H1 (cell line): ENCODE data around the gene AGPAT4. TPM values are rescaled to one million over a fixed set of nuclear protein-coding genes. Genes with fewer than 3 reads are reported as not detected.

Experiments
- CTCF ChIA-PET: fragments of 300-600 bp; sonication (Branson Sonifier 250); formaldehyde crosslinking; loops from one replicate; lab custom pipeline; 2021; ENCODE audit not compliant: partially characterized antibody; lab: Charles Lee
- POLR2A ChIA-PET: fragments of 300-600 bp; sonication (Branson Sonifier 250); formaldehyde crosslinking; loops from one replicate; lab custom pipeline; 2021; ENCODE audit warnings: inconsistent platforms; ENCODE audit not compliant: partially characterized antibody; lab: Charles Lee
- DNase-seq, 2 experiments: peaks; one replicate each; pipeline versions ENCODE4 v3.0.0 to v3.0.0-alpha.2; 2010 to 2022; ENCODE audit warnings: low spot score in 2 of 2, low read depth in 1 of 2, mixed read lengths in 1 of 2
- FAIRE-seq: peaks from 2 replicates; lab custom pipeline; 2011; peaks lifted over from hg19 to GRCh38; lab: Jason Lieb, UNC
- H2AFZ ChIP-seq: 2 replicates; pipeline ENCODE4 v1.8.1; 2012; ENCODE audit warnings: low read length, inconsistent platforms
- H2AK5ac ChIP-seq: 2 replicates; pipeline ENCODE4 v1.6.1; 2013; ENCODE audit warnings: low read depth, low read length
- H2BK120ac ChIP-seq: replicated peaks from 2 replicates; pipeline ENCODE3; 2013; ENCODE audit warnings: low read depth, low read length, inconsistent platforms
- H2BK12ac ChIP-seq: 2 replicates; pipeline ENCODE4 v1.6.1; 2013; ENCODE audit warnings: low read depth, low read length
- H2BK15ac ChIP-seq: 2 replicates; pipeline ENCODE4 v1.6.1; 2013; ENCODE audit warnings: low read length
- H2BK20ac ChIP-seq: 2 replicates; pipeline ENCODE4 v1.6.1; 2013; ENCODE audit warnings: low read length
- H2BK5ac ChIP-seq: 2 replicates; pipeline ENCODE4 v1.6.1; 2013; ENCODE audit warnings: low read depth, low read length
- H3K14ac ChIP-seq: 2 replicates; pipeline ENCODE4 v1.6.1; 2013; ENCODE audit warnings: inconsistent platforms; ENCODE audit not compliant: insufficient read length
- H3K18ac ChIP-seq: 2 replicates; pipeline ENCODE4 v1.6.1; 2013; ENCODE audit warnings: low read length; ENCODE audit errors: extremely low read depth
- H3K23ac ChIP-seq: 2 replicates; pipeline ENCODE4 v1.6.1; 2013; ENCODE audit warnings: inconsistent platforms; ENCODE audit not compliant: insufficient read length
- H3K23me2 ChIP-seq: 2 replicates; pipeline ENCODE4 v1.6.1; 2013; ENCODE audit warnings: low read depth, low read length
- H3K27ac ChIP-seq: 2 replicates; pipeline ENCODE4 v1.6.1; 2011; ENCODE audit warnings: low read depth, low read length, inconsistent platforms
- H3K27me3 ChIP-seq, 4 experiments: replicated peaks in 1 of 4; 1 replicate in 1 of 4; 2 replicates in 3 of 4; pipeline versions ENCODE4 v1.6.1 to v1.8.1; 2011 to 2013; ENCODE audit warnings: low read length in 3 of 4, mild to moderate bottlenecking in 3 of 4, inconsistent platforms in 2 of 4, mixed read lengths in 2 of 4, moderate library complexity in 1 of 4; ENCODE audit not compliant: control insufficient read depth in 3 of 4, insufficient read depth in 3 of 4; ENCODE audit errors: extremely low read depth in 1 of 4
- H3K36me3 ChIP-seq, 4 experiments: 2 replicates each; pipeline versions ENCODE4 v1.6.1 to v1.8.1; 2011 to 2013; ENCODE audit warnings: mild to moderate bottlenecking in 4 of 4, low read length in 3 of 4, moderate library complexity in 2 of 4, control low read depth in 1 of 4, inconsistent platforms in 1 of 4; ENCODE audit not compliant: insufficient read depth in 4 of 4, control insufficient read depth in 2 of 4
- H3K4ac ChIP-seq: replicated peaks from 2 replicates; pipeline ENCODE3; 2013; ENCODE audit warnings: low read length, low read depth, mixed read lengths, inconsistent platforms; ENCODE audit not compliant: insufficient read length
- H3K4me1 ChIP-seq, 4 experiments: replicated peaks in 1 of 4; 1 replicate in 1 of 4; 2 replicates in 3 of 4; pipeline versions ENCODE4 v1.6.1 to v1.8.1; 2011 to 2013; ENCODE audit warnings: low read length in 3 of 4, inconsistent platforms in 2 of 4, mixed read lengths in 1 of 4; ENCODE audit not compliant: insufficient read depth in 4 of 4, control insufficient read depth in 3 of 4
- H3K4me2 ChIP-seq, 2 experiments: 2 replicates each; pipeline versions ENCODE4 v1.6.1 to v1.8.1; 2011 to 2013; ENCODE audit warnings: low read depth in 2 of 2, low read length in 2 of 2, control low read depth in 1 of 2, inconsistent platforms in 1 of 2, mild to moderate bottlenecking in 1 of 2; ENCODE audit not compliant: insufficient read depth in 1 of 2
- H3K4me3 ChIP-seq, 4 experiments: fragments of 200-600, 300-600 bp in 1 of 4; sonication (generic), shearing (Covaris generic), sonication (Bioruptor Twin) in 1 of 4; 2 replicates each; pipeline versions ENCODE4 v1.5.1 to v1.8.1; 2011 to 2016; ENCODE audit warnings: low read length in 4 of 4, low read depth in 3 of 4, control low read depth in 2 of 4, inconsistent platforms in 2 of 4, mild to moderate bottlenecking in 2 of 4, mixed read lengths in 1 of 4, moderate library complexity in 1 of 4; ENCODE audit not compliant: insufficient read depth in 2 of 4; ENCODE audit errors: extremely low read depth in 1 of 4
- H3K56ac ChIP-seq: replicated peaks from 2 replicates; pipeline ENCODE3; 2013; ENCODE audit warnings: low read depth, mild to moderate bottlenecking, mixed read lengths, low read length, inconsistent platforms; ENCODE audit not compliant: insufficient read length
- H3K79me1 ChIP-seq: 2 replicates; pipeline ENCODE4 v1.6.1; 2013; ENCODE audit warnings: low read depth, low read length, control low read depth
- H3K79me2 ChIP-seq, 2 experiments: 2 replicates each; pipeline versions ENCODE4 v1.6.1 to v1.8.1; 2012 to 2013; ENCODE audit warnings: low read length in 2 of 2, mild to moderate bottlenecking in 2 of 2, inconsistent platforms in 1 of 2; ENCODE audit not compliant: insufficient read depth in 2 of 2, control insufficient read depth in 1 of 2
- H3K9ac ChIP-seq, 4 experiments: replicated peaks in 1 of 4; 1 replicate in 1 of 4; 2 replicates in 3 of 4; pipeline versions ENCODE4 v1.6.1 to v1.8.1; 2011 to 2013; ENCODE audit warnings: low read depth in 3 of 4, low read length in 3 of 4, control low read depth in 2 of 4, mild to moderate bottlenecking in 2 of 4, moderate library complexity in 2 of 4, inconsistent platforms in 1 of 4; ENCODE audit errors: extremely low read depth in 1 of 4
- H3K9me3 ChIP-seq, 2 experiments: 2 replicates each; pipeline versions ENCODE4 v1.6.1 to v1.8.1; 2012 to 2013; ENCODE audit warnings: mild to moderate bottlenecking in 2 of 2, moderate library complexity in 2 of 2, control low read depth in 1 of 2, inconsistent platforms in 1 of 2, low read depth in 1 of 2, low read length in 1 of 2, mixed read lengths in 1 of 2; ENCODE audit not compliant: insufficient read depth in 2 of 2
- H4K20me1 ChIP-seq, 2 experiments: replicated peaks in 1 of 2; 2 replicates each; pipeline versions ENCODE3 to v1.8.1; 2011 to 2013; ENCODE audit warnings: inconsistent platforms in 2 of 2, low read length in 2 of 2, mild to moderate bottlenecking in 1 of 2; ENCODE audit not compliant: insufficient read depth in 2 of 2, control insufficient read depth in 1 of 2
- H4K5ac ChIP-seq: 2 replicates; pipeline ENCODE4 v1.6.1; 2013; ENCODE audit warnings: low read length, low read depth, mixed read lengths, inconsistent platforms; ENCODE audit not compliant: insufficient read length
- H4K8ac ChIP-seq: 2 replicates; pipeline ENCODE4 v1.8.0; 2013; ENCODE audit warnings: mild to moderate bottlenecking, moderate library complexity, low read length, inconsistent platforms; ENCODE audit not compliant: insufficient read depth; ENCODE audit errors: extremely low read depth
- H4K91ac ChIP-seq: replicated peaks from 2 replicates; pipeline ENCODE3; 2013; ENCODE audit warnings: low read length, mixed read lengths, inconsistent platforms; ENCODE audit not compliant: insufficient read length
- BACH1 ChIP-seq: IDR thresholded peaks from 2 replicates; pipeline ENCODE4 v1.6.1; 2012; ENCODE audit warnings: low read length, improper control_type of control experiment
- CBX8 ChIP-seq: fragments of 300-800, 300-1000 bp; sonication (generic); IDR thresholded peaks from 2 replicates; pipeline ENCODE4 v1.7.1; 2016; ENCODE audit warnings: low read depth, low read length, borderline replicate concordance
- CHD1 ChIP-seq: IDR thresholded peaks from 2 replicates; pipeline ENCODE4 v1.6.1; 2012; ENCODE audit warnings: low read depth, low read length, improper control_type of control experiment
- CTBP2 ChIP-seq: IDR thresholded peaks from 2 replicates; pipeline ENCODE4 v1.7.0; 2011; ENCODE audit warnings: borderline replicate concordance, mild to moderate bottlenecking, moderate library complexity, mixed read lengths, low read length; ENCODE audit not compliant: insufficient read depth, insufficient read length
- EZH2 ChIP-seq: fragments of 200-600 bp; sonication (generic); IDR thresholded peaks from 2 replicates; pipeline ENCODE4 v1.7.1; 2012; ENCODE audit warnings: low read depth, mild to moderate bottlenecking, moderate library complexity, low read length, inconsistent platforms; ENCODE audit not compliant: severe bottlenecking
- FOSL1 ChIP-seq: IDR thresholded peaks from 2 replicates; pipeline ENCODE4 v1.6.1; 2011; ENCODE audit warnings: mild to moderate bottlenecking, low read depth, low read length, moderate library complexity; ENCODE audit not compliant: insufficient read depth
- JUND ChIP-seq: IDR thresholded peaks from 2 replicates; pipeline ENCODE4 v1.6.1; 2011; ENCODE audit warnings: mild to moderate bottlenecking, improper control_type of control experiment, low read length
- KDM5A ChIP-seq: fragments of 200-600 bp; IDR thresholded peaks from 2 replicates; pipeline ENCODE4 v1.7.1; 2012; ENCODE audit warnings: mild to moderate bottlenecking, low read length, inconsistent platforms, mixed read lengths
- SAP30 ChIP-seq: fragments of 300-600 bp; sonication (generic); IDR thresholded peaks from 2 replicates; pipeline ENCODE4 v1.7.1; 2012; ENCODE audit warnings: low read length, moderate library complexity, mild to moderate bottlenecking, inconsistent platforms; ENCODE audit not compliant: insufficient read depth, insufficient replicate concordance
- TAF7 ChIP-seq: optimal IDR thresholded peaks from 2 replicates; pipeline ENCODE3; 2011; ENCODE audit warnings: low read depth, mild to moderate bottlenecking, inconsistent platforms, low read length, moderate library complexity, borderline replicate concordance
- ZNF274 ChIP-seq: IDR thresholded peaks from 2 replicates; pipeline ENCODE4 v1.7.0; 2012; ENCODE audit warnings: low read length, borderline replicate concordance; ENCODE audit errors: extremely low read depth
- WGBS, 2 experiments: shearing (Covaris generic) in 1 of 2; methylation state at CpG; one replicate each; pipeline versions ENCODE4 v1.1.6 to v1.1.7; 2013 to 2015; ENCODE audit warnings: low lambda C conversion rate in 2 of 2, mixed read lengths in 2 of 2, inconsistent platforms in 1 of 2, low coverage in 1 of 2, missing lambda C conversion rate in 1 of 2; ENCODE audit not compliant: insufficient replicate concordance in 2 of 2, insufficient coverage in 1 of 2, insufficient read length in 1 of 2; ENCODE audit errors: extremely low coverage in 1 of 2, missing lambda C conversion rate in 1 of 2; 5-methylcytosine and 5-hydroxymethylcytosine counted together
- polyA plus RNA-seq, 7 experiments: library from polyadenylated mRNA; depleted of rRNA in 3 of 7; stranded (reverse) in 5 of 7; unstranded in 2 of 7; fragments of >200 nt in 5 of 7; fragments of 200-250 nt in 2 of 7; gene quantifications; 1 replicate in 5 of 7; 2 replicates in 1 of 7; 4 replicates in 1 of 7; pipeline versions ENCODE4 v1.2.1 to v1.2.3, GENCODE V29; 2011 to 2013; ENCODE audit warnings: missing spikeins in 2 of 7, mixed read lengths in 2 of 7
- total RNA-seq: library from RNA; stranded (reverse); fragmentation: NEBNext Ultra II Directional; extraction: Animal tissue kit (Norgen Biotek cat#: 25700); gene quantifications from 2 replicates; pipeline ENCODE4 v1.2.1, GENCODE V29; 2021
- TF ChIP-seq, protein P1 (sequence below): IDR thresholded peaks from 2 replicates; pipeline ENCODE4 v1.6.1; 2012; ENCODE audit warnings: inconsistent platforms
- TF ChIP-seq, protein P2 (sequence below): IDR thresholded peaks from 2 replicates; pipeline ENCODE4 v1.6.1; 2011; ENCODE audit warnings: low read depth, mild to moderate bottlenecking, low read length; ENCODE audit not compliant: insufficient read depth

Gene AGPAT4
- total and polyA plus RNA-seq, 2 of the 8 experiments (the other 6 are each of a cell fraction or from before 2014, with no cell fraction given): 13.5 to 23.8 TPM

DNA sequence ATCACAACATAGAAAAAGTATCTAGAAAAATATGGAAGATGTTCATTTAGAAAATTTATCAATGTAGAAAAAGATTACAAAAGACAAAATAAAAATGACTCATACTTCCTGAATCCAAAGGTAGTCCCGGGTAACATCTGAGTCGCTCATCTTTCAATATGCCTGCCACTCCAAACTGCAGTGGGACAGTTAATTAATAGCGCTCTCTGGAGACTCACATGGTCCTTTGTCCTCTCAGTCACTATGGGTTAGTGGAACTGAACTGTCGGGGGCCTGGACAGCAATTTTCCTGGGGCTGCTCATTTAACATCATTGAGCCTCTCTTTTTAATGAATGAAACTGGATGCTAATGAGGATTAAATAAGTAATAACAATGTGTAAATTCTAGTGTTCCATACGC lies 178.9 kb downstream of the AGPAT4 start:
- ChIA-PET CTCF (interaction anchor here (1.0 to 1.9 kb wide), 2 partner anchors 276 to 279 kb away, joined by 3 to 6 read pairs; no protein-coding TSS in a partner anchor), POLR2A (no interaction called here)
- H2BK15ac ChIP-seq: no peak overlapping the region
- H3K4me3 ChIP-seq: no peak overlapping the region
- DNase-seq (no peak), FAIRE-seq (no peak)
- H2BK12ac ChIP-seq: no peak overlapping the region
- no peak overlapping the region for H3K27ac ChIP-seq
- H2BK120ac ChIP-seq: no peak overlapping the region
- no peaks in the 10 kb centered on the region for H3K23me2 ChIP-seq
- no peak overlapping the region for H2BK20ac ChIP-seq
- no peak overlapping the region for H3K4me2 ChIP-seq
- H3K56ac ChIP-seq: no peak overlapping the region
- H3K18ac ChIP-seq: no peak overlapping the region
- no peak overlapping the region for H4K5ac ChIP-seq
- H2BK5ac ChIP-seq: no peak overlapping the region
- H3K79me1 ChIP-seq: no peaks in the 10 kb centered on the region
- no peaks in the 10 kb centered on the region for H3K79me2 ChIP-seq
- no peaks in the 10 kb centered on the region for H4K20me1 ChIP-seq
- no peak overlapping the region for H3K4ac ChIP-seq
- no peak overlapping the region for H3K23ac ChIP-seq
- no peak overlapping the region for H2AFZ ChIP-seq
- H3K4me1 ChIP-seq: no peaks in the 10 kb centered on the region
- H4K8ac ChIP-seq: no peak overlapping the region
- H3K9ac ChIP-seq: no peak overlapping the region
- whole genome bisulfite sequencing, 2 experiments: 89% methylated on average over 5 of the region's 5 CpGs; no CpG with 5 or more reads in 1 of the 2 experiments
- H3K36me3 ChIP-seq: peaks cover 0 to 40% (median 17%) of the 10 kb centered on the region in 4 experiments
- H3K27me3 ChIP-seq: no peaks in the 10 kb centered on the region
- H3K14ac ChIP-seq: no peak overlapping the region
- no peaks in the 10 kb centered on the region for H3K9me3 ChIP-seq
- H2AK5ac ChIP-seq: no peak overlapping the region
- no peak overlapping the region for H4K91ac ChIP-seq
- TF ChIP-seq TAF7 (no peak), SAP30 (no peak), CBX8 (no peak), CTBP2 (no peak), FOSL1 (no peak), ZNF274 (no peak), JUND (no peak), BACH1 (no peak), CHD1 (no peak), EZH2 (no peak), KDM5A (no peak)
- TF ChIP-seq, protein P1, sequence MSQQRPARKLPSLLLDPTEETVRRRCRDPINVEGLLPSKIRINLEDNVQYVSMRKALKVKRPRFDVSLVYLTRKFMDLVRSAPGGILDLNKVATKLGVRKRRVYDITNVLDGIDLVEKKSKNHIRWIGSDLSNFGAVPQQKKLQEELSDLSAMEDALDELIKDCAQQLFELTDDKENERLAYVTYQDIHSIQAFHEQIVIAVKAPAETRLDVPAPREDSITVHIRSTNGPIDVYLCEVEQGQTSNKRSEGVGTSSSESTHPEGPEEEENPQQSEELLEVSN: no peak
- TF ChIP-seq, protein P2, sequence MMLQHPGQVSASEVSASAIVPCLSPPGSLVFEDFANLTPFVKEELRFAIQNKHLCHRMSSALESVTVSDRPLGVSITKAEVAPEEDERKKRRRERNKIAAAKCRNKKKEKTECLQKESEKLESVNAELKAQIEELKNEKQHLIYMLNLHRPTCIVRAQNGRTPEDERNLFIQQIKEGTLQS: no peak
